HG02678 (cell line): ENCODE results near the gene OLFM1.

Experiments
- ATAC-seq: cut with Tn5 transposase; IDR thresholded peaks from one replicate; pipeline ENCODE4 v1.9.1; 2021; ENCODE audit warnings: mild to moderate bottlenecking, moderate library complexity; ENCODE audit not compliant: unreplicated experiment

OLFM1 gene

DNA sequence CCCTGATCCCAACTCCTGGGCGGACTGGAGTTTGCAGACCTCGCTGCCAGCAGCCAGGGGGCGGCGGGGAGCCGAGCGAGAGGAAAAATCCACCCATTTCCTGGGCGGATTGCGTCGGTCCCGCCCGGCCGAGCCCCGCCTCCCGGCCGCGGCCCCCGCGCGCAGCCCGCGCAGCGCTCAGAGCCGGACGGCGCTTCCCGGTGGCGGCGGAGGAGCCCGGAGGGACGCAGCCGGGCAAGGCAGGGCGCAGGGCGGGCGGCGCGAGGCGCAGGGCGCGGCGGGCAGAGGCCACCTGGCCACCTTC is at the start of gene OLFM1:
OLFM1 (plus strand) TSS at position 180 of the 304 bp plus-strand sequence. CDS start 322 bp downstream, outside the sequence.
- ATAC-seq: no peak

DNA sequence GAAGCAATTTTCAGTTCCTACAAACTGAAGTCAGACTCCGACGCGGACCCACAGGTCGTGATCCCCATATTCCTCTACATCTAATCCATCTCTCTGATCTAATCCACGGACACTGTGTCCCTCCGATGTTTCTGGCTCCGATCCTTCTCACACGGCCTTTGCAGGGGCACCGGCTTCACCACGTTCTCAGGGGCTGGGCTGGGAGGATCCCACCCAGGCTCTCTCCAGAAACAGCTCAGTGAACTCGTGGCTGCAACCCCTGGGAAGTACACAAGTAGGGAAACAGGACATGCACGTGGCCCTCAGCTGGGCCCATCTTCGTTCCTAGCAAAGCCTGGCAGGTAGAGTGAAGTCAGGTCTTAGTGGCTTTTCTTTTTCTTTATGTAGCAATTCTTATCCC is 49.1 kb upstream of the OLFM1 start:
- no peak for ATAC-seq

DNA sequence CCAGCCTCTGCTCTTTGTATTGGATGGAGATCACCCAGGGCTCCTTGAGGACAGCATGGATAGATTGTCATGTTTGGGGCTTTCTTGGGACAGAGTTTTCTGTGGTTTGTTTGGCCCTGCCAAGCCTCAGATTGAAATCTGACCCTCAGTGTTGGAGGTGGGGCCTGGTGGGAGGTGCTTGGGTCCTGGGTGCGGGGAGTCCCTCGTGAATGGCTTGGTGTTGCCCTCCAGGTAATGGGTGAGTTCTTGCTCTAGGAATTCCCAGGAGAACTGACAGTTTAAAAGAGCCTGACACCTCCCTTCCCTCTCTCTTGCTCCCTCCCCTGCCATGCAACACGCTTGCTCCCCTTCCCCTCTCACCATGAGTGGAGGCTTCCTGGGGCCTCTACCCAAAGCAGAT is 48.6 kb upstream of the OLFM1 start:
- ATAC-seq: no peak

DNA sequence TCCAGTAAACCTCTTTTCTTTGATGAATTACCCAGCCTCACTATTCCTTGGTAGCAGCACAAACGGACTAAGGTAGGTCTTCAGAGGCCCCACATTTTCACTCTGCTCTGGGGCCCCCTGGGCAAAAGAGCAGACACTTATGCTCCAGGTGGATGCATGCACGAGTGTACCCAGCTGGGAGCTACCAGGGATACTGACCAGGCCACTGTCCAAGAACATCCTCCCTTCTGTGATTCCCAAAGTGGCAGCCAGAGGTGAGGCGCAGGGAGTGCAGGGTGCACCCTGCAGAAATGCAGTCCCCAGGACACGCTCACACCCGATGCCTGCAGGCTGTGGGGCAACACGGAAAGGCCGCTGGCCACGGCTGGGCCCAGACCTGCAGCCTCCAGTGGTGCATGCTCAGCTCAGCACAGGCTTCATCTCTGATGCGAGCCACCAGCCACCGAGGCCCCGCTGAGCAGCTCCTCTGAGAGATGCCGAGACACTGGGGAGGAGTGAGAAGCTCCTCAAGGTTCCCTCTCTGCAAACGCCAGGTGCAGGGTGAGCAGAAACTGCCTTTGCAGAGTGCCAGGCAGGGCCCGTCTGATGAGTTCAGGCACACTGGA is 48.1 kb upstream of the OLFM1 start:
- ATAC-seq: no peak

DNA sequence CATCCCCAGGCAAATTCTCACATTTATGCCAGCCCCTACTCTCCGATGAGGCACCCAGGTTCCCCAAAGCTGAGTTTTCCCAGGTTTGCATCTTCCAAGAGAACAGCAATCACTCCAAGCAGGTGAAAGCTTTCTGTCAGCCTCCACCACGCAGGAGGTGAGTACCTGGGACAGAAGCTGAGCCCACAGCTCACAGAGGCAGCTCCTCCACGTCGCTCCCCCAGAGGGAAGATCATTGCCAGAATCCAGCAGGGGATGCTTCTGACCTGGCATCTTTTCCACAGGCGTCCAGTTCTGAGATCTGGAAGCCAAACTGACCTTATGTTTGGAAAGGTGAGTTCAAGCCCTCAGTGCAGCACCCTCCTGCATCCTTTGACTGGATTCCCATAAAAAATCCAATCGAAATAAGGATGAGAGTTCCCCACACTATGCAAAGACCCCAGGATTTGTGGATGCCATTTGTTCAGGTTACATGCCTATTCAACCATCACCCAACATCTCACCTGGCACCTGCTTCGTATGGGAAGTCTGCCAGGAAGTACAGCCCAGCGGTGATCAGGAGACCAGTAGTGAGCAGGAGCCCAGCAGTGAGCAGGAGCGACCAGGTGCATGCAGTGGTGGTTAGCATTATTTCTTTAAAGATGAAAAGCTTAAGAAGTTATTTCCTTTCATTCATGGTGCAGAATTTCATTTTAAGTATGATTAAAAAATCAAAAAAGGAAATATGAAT is 47.4 kb upstream of the OLFM1 start:
- ATAC-seq: no peak

DNA sequence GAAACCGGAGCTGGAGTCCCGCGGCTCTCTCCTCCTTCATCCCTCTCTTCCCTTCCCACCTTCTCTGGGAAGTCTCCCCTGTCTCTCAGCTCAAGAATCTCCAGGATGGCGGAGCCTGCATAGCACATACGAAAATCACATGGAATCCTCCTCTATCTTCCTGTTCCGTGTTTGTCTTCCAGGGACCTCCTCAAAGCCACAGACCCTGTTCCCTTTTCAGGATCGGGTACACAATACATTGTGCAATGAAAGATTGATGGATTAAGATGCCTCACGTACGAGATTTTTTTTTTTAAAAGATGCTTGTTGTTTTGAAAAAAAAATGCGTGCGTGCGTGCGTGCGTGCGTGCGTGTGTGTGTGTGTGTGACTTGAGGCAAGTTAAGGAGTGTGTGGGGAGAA is 46.6 kb upstream of the OLFM1 start:
- ATAC-seq: no peak

DNA sequence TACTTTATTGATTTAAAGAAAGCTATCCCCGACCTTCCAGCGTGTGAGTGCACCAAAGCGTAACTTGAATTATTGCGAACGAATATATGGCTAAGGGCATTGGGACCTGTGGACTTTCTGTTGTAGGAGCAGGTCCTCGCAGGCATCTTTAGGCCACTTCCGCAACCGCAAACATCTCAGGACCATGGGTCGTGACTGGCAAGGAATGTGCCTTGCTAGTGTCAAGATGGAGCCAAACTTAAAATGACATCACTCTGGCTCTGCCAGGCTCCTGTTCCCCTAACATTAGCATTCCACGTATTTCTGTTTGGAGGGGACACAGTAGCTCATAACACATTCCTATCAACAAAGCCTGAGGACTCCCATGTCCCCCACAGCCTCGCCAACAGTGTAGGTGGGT is 44.1 kb upstream of the OLFM1 start:
- ATAC-seq: no peak

DNA sequence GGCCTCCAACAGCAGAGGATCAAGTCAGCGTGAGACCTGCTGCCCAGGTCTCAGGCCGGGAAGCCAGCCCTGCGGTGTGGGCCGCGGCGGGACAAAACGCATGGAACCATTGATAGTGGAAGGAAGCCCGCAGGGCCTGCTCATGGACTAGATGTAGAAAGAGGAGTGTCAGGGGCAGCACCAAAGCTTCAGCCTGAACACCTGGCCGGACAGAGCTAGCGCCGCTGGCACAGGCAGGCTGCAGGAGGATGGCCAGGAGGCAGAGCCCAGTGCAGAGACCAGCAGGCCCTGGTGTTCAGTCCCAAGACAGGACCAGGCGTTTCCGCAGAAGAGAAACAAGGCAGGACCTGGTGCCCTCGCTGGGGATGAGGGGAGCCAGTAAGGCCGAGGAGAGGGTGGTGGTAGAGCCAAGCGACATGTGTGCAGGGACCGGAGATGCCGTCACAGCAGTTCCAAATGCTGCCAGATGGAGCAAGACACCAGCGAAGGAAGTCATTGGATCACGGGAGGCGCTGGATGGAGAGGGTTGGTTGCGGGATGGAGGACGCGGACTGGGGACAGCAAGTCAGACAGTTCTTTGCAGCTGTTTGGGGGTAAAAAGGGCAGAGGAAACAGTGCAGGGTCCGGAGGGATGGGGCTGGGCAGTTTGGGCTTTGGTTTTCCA is 42.1 kb upstream of the OLFM1 start:
- ATAC-seq: no peak

DNA sequence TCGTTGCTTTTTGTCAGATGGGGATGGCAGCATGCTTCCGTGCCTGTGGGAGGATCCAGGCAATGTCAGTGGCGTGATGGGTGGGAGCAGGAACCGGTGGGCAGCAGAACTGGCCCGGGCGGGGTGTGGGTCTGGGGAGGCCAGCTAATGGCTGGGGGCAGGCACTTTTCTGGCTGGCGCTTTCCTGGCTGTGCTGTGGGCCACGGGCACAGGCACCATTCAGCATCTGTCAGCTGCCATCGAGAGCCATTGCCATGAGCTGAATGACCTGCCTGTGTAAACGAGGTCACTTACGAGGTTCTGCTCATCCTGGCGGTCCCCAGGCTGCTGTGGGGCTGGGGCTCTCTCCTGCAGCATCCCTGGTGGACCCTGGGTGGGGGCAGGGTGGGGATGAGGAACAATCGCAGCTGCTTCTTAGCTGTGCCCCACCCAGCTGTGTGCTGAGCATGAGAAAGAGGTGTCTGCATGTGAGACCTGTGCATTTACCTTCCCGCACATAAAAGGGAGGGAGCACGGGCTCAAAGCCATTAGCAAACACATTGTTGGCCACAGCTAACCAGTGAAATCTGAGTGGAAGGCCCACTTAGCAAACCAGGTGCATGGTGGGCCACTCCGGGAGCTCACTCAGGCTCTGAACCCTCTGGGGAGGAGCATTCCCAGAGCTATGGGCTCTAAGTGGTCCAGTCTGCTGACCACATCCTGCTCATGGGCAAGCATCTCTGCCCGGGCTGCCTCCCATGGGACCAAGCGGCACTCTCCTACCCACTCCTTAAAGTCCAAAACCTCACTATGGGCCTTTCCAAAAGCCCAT is 41.3 kb upstream of the OLFM1 start:
- no peak for ATAC-seq

DNA sequence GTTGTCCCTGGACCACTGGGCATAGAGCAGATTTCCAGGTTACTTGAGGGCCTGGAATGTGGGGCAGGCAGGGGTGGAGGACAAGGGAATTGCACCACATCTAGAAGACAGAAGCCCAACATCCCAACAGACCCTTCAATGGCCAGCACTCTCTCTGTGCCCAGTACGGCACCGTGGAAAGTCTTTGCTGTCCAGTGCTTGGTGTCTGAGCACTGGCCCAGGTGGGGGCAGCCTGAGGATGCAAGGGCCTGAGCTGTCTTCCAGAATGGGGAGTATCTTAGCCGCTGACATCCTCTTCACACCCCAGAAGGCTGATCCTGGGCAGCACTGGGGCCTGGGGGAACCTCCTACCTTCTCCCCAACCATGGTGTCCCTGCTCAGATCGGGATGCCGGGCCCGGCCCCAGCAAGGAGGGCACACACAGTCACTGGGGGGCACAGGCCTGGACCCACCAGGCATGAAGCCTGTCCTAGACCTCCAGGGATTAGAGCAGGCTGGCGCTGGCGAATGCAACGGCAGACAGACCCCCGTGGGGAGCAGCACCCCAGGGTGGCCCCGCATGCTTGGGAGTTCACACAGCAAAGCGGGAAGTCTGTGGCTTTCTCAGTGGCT is 40.6 kb upstream of the OLFM1 start:
- ATAC-seq: no peak

DNA sequence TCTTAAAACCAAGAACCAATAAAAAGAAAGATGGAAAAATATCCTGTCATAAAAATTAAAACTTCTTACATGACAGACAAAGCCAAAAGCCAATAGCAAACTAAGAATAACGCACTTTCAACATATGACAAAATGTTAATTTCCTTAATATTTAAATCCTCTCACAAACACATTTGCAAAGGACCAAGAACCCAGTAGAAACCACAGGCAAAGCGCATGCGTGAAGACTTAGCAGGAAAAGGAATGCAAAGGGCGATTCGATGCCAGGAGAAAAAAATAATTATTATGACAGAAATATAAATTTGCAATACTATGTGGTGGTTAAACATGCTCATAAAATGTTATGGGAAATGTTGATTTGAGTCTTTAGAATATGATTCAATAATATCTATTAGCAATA is 39.9 kb upstream of the OLFM1 start:
- ATAC-seq: no peak

DNA sequence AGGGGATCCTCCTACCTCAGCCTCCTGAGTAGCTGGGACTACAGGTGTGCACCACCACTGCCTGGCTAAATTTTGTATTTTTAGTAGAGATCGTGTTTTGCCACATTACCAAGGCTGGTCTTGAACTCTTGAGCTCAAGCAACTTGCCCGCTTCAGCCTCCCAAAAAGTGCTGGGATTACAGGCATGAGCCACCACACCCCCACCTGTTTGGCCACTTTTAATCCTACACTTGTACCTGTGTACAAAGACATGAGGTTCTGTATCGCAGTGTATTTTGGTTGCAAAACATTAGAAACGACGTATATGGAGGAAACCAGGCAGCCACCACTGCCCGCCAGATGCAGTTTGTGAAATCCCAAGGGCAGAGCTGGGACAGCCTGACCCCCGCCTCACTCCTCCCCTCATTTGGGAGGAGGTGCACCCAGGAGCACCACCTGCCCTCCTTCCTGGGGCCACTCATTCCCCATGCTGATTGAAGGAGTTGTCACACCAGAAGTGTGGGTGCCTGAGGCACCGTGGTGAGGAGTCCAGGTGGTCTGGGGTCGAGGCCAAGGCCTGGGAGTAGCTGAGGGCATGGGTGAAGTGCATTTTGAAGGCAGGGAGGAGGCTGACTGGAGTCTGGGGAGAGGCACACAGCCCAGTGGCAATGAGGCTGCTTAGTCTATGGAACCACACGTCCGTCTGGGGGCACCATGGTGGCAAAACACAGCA is 39.3 kb upstream of the OLFM1 start:
- ATAC-seq: no peak

DNA sequence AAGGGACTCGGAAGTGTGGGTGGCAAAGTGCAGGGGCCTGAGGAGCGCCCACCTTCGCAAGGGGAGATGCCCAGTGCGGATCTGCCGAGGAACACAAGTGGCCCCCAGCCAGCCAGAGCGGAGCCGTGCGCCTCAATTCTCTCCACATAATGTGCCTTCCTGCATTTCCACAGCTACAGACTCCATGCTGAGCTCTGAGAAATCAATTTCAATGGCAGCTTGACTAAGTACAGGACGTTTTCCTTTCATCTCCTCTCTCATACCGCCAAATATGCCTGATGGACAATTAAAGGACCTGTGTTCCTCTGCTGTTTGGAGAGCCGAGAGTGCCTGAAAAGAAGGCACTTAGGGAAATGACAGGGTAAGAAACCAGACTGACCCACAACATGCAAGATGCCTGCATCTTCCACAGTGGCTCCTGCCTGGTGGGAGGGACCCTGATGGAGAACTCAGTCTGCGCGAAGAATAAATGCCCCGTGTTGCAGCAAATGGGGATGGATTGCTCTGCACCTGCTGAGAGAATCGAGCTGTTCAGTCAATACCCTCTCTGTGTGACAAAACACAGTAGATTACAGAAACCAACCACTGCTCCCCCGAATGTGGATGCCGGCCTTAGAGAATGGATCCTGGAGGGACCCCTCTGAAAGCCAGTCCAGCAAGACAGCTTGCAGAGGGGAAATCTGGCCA is 38.6 kb upstream of the OLFM1 start:
- no peak for ATAC-seq

DNA sequence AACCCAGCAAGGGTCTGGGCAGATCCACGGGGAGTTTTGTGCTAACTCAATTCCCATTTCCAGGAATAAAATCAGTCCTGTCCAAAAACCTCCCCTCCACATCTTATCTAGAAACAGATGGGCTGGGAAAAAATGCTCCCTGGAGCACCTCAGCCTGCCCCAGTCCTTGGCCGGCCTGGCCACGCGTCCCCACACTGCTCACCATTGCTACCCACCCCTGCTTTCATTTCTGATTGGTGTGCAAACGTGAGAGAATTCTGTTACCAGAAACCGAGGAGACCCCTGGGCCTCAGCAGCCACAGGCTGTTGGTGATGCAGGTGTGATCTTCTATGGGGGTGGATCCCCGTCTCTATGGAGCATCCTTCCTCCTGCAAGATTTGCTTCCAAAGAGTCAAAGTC is 38.0 kb upstream of the OLFM1 start:
- no peak for ATAC-seq

DNA sequence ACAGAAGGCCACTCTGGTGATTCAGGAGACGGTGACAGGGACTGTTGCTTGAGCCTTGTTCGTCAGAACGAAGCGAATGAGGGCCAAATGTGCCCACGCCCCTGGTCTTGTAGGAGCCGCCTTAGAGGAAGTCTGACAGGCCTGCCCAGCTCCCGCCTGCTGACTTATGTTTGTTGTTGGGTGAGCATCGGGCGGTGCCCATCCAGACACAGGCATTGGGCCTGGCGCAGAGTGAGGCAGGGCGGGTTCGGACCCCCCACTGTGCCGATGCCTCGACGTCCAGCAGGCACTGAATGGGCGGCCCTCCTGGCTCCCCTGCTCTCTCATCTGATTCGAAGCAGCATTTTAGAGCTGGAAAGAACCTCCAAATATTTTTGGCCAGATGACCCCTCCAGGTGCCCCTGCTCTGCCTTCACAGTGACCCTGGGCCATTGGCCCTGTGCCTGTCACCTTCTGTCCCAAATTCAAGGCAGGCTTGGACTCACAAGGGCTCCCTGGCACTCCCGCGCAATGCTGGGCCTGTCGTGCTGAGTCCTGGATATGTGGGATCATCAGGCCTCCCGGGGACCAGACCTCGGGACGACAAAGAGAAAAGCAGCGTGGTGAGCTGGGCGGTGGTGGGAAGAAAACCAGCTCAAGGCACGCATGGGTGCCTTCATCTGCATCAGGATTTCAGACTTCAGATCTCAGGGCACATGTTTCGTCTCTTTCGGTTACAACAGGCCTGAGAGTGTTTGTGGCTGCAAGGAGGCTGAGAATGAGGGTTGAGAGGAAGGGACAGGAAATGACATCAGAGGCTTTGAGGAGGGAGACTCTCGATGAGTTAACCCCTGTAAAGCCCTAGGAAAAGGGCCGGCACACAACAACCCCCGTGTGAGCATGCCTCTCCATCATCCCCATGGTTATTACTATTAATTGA is 37.1 kb upstream of the OLFM1 start:
- no peak for ATAC-seq

DNA sequence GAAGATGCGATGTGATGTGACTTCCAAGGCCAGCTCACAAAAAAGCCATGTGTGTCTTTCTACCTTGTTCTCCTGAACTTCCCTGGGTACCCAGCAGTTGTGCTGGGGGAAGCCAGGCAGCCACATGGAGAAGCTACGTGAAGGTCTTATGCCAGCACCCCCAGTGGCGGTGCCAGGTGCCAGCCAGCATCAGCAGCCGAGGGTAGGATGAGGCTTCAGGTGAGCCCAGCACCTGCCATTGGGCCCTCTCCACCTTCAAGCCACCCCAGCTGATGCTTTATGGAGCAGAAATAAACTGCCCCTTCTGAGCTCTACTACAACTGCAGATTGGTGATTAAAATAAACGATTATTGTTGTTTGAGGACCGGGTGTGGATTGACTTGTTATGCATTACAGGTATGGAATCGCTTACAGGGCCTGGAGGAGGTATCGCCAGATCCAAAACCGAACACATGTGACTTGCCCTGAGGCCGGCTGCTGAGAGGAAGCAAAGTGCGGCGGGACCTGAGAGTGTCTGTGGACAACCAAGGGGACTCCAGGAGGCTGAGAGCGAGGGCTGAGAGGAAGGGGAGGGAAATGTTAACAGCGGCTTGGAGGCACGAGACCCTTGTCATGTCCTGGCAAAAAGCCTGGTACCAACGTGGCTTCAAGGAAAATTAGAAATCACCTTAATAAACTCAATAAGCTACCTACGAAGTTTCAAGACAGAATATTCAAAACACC is 36.0 kb upstream of the OLFM1 start:
- ATAC-seq: no peak

DNA sequence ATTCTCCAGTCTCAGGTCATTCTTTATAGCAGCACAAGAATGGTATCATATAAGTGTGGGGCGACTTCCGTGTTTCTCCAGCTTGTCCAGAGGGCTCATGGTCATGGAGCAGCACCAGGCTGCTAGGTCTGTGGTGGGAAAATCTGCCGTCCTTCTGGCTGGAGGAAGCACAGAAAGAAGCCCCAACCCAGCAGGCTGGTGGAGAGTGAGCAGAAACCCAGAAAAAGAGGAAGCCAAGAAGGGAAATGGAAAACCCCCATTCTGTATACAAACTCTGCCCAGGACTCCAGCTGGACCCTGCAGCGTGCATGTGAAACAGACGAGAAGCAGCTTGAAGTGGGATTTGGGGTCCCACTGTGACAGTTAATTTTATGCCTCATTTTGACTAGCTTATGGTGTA is 34.3 kb upstream of the OLFM1 start:
- ATAC-seq: no peak

DNA sequence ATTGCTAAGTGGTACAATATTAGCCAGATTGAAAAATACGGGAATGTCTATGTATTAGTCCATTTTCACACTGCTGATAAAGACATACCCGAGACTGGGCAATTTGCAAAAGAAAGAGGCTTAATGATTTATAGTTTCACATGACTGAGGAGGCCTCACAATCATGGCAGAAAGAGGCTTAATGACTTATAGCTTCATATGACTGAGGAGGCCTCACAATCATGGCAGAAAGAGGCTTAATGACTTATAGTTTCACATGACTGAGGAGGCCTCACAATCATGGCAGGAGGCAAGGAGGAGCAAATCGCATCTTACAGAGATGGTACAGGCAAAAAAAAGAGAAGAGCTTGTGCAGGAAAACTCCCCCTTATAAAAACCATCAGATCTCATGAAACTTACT is 32.3 kb upstream of the OLFM1 start:
- ATAC-seq: no peak
